ENCODE results near the gene ZNF835.

- no peak for TF ChIP-seq FOXP2 (optimal IDR thresholded peaks at IDR 0.05; ENCODE audit: borderline replicate concordance, extremely low read depth, extremely low read length, insufficient read depth)
- no peak for TF ChIP-seq POLR2AphosphoS5 (IDR thresholded peaks at IDR 0.05; ENCODE audit: low read depth, low read length)
These were observed 1.1 kb downstream of the ZNF835 start for GRCh38 chr19:56670401-56670960.

All from PFSK-1 (cell line).